SJCRH30 (cell line): ENCODE data around the gene CACNA1C. TPM values are rescaled to one million over a fixed set of nuclear protein-coding genes. Genes with fewer than 3 reads are reported as not detected.

ENCODE experiments used
- DNase-seq, 2 experiments: peaks; one replicate each; pipeline ENCODE4 v3.0.0-alpha.2; 2015 to 2020
- H3K27ac ChIP-seq: fragments of 250-450 bp; sonication (Bioruptor Pico); 2 replicates; pipeline ENCODE4 v1.5.1; 2020; ENCODE audit warnings: mild to moderate bottlenecking, moderate library complexity
- H3K27me3 ChIP-seq: fragments of 250-450 bp; sonication (Bioruptor Pico); 2 replicates; pipeline ENCODE4 v1.5.1; 2020; ENCODE audit warnings: mild to moderate bottlenecking, moderate library complexity
- H3K36me3 ChIP-seq: fragments of 250-450 bp; sonication (Bioruptor Pico); 2 replicates; pipeline ENCODE4 v1.5.1; 2020; ENCODE audit warnings: mild to moderate bottlenecking, moderate library complexity
- H3K4me1 ChIP-seq: fragments of 250-450 bp; sonication (Bioruptor Pico); 2 replicates; pipeline ENCODE4 v1.5.1; 2020; ENCODE audit warnings: mild to moderate bottlenecking, moderate library complexity
- H3K4me3 ChIP-seq: fragments of 250-450 bp; sonication (Bioruptor Pico); 2 replicates; pipeline ENCODE4 v1.5.1; 2020; ENCODE audit warnings: mild to moderate bottlenecking, moderate library complexity
- H3K9me3 ChIP-seq: fragments of 250-450 bp; sonication (Bioruptor Pico); replicated peaks from 2 replicates; pipeline ENCODE4 v1.5.1; 2020; ENCODE audit warnings: mild to moderate bottlenecking, moderate library complexity
- total RNA-seq: library from RNA; depleted of rRNA; stranded (reverse); fragments of >200 nt; shearing (Covaris generic); gene quantifications from 2 replicates; pipeline ENCODE4 v1.2.3, GENCODE V29; 2014

Gene CACNA1C
- total RNA-seq, 1 experiment from 2014 or later: not detected

DNA sequence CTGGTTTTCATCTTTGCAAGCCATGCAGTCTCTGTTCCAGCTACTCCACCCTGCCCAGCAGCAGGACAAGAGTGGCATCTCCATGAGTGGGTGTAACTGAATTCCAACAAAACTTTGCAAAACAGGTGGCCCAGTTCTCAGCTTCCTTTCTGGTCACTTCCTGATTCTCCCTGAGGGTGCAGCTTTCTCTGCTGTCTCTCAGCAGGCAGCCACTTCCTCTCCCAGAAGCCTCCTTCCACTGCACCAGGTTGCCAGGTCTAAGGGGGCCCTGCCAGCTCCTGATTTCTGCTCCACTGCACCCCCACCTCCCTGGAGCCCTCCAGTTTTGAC lies 400.9 kb downstream of the CACNA1C start:
- Histone ChIP-seq H3K27me3 (peaks cover 32% of the 10 kb centered on the region), H3K4me3 (no peak overlapping the region), H3K4me1 (no peaks in the 10 kb centered on the region), H3K36me3 (no peaks in the 10 kb centered on the region), H3K27ac (no peak overlapping the region), H3K9me3 (no peaks in the 10 kb centered on the region)
- DNase-seq: no peak

DNA sequence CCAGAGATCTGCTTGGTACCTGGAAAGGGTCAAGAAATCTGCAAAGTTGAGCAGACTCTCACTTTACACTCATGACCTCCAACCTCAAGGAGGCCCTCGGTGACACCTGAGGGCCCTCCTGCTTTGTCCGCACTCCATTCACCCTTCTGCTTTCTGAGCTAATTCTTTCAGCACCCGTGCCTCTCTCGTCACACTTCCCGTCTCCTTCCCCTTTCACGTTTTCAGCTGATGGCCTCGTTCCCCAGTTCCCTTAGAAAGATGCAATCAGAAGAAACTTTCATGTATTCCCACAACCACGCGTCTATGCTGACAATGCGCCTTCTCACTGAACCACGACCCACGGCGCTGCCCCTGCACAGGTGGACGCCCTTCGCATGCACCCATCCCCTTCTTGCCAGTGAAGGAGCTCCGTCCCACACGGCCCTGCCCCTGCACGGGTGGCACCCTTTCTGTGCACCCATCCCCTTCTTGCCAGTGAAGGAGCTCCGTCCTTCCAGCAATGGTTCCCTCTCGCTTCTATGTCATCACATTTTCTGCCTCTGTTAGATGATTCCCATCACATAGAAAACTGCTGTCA lies 401.9 kb downstream of the CACNA1C start:
- no peak for DNase-seq
- Histone ChIP-seq H3K27ac (no peak overlapping the region), H3K27me3 (peaks cover 28% of the 10 kb centered on the region)

GRCh38 chr12:2455410-2455809 lies 402.6 kb downstream of the CACNA1C start:
- no peak for DNase-seq
- no peak overlapping the region for H3K4me3 ChIP-seq
- no peaks in the 10 kb centered on the region for H3K36me3 ChIP-seq
- peaks cover 28% of the 10 kb centered on the region for H3K27me3 ChIP-seq
- H3K27ac ChIP-seq: no peak overlapping the region
- H3K4me1 ChIP-seq: no peaks in the 10 kb centered on the region
- H3K9me3 ChIP-seq: no peaks in the 10 kb centered on the region

More for the DNA sequence above, 401.9 kb downstream of the CACNA1C start:
- no peak overlapping the region for H3K4me3 ChIP-seq
- H3K4me1 ChIP-seq: no peaks in the 10 kb centered on the region
- no peaks in the 10 kb centered on the region for H3K36me3 ChIP-seq
- no peaks in the 10 kb centered on the region for H3K9me3 ChIP-seq

GRCh38 chr12:2456122-2456812 lies 403.5 kb downstream of the CACNA1C start:
- Histone ChIP-seq H3K4me1 (no peaks in the 10 kb centered on the region), H3K27ac (no peak overlapping the region), H3K36me3 (no peaks in the 10 kb centered on the region), H3K4me3 (no peak overlapping the region), H3K9me3 (no peaks in the 10 kb centered on the region), H3K27me3 (peaks cover 28% of the 10 kb centered on the region)
- no peak for DNase-seq

GRCh38 chr12:2456813-2457186 lies 404.0 kb downstream of the CACNA1C start:
- no peak for DNase-seq
- H3K27me3 ChIP-seq: peaks cover 28% of the 10 kb centered on the region
- H3K27ac ChIP-seq: no peak overlapping the region
- H3K4me3 ChIP-seq: no peak overlapping the region
- H3K4me1 ChIP-seq: no peaks in the 10 kb centered on the region
- H3K9me3 ChIP-seq: no peaks in the 10 kb centered on the region
- H3K36me3 ChIP-seq: no peaks in the 10 kb centered on the region

DNA sequence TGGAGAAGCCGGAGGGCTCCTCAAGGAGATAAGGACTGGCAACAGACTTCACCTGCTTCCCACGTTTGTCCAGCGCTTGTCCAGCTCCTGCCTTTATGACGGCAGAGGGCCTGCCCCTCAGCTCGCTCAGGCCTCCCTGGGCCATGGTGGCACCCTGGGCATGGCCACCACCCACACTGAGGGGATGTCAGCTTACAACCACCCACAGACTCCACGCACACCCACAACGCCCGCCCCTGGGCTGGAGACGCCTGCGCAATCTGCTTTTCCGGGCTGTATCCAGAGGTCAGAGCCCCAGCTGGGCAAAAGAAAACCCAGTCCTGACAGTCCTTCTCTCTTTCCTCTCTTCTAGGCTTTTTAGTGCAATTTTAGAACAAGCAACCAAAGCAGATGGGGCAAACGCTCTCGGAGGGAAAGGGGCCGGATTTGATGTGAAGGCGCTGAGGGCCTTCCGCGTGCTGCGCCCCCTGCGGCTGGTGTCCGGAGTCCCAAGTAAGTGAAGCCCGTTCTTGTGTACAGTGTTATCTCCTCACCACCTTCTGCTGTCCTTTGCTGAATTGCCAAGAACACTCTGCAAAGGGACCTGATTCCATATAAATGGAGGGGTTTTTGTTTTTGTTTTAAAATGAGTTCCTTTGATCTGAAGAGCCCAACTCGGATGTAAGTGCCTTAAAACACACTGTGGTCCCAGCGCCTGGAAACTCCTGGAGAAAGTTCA lies 404.6 kb downstream of the CACNA1C start:
- H3K36me3 ChIP-seq: no peaks in the 10 kb centered on the region
- H3K4me3 ChIP-seq: no peak overlapping the region
- no peaks in the 10 kb centered on the region for H3K4me1 ChIP-seq
- no peak overlapping the region for H3K27ac ChIP-seq
- no peak for DNase-seq
- peaks cover 22% of the 10 kb centered on the region; the same call in 1 of the 2 replicates for H3K27me3 ChIP-seq
- no peaks in the 10 kb centered on the region for H3K9me3 ChIP-seq

GRCh38 chr12:2457933-2458414 lies 405.2 kb downstream of the CACNA1C start:
- H3K27ac ChIP-seq: no peak overlapping the region
- H3K27me3 ChIP-seq: peaks cover 16% of the 10 kb centered on the region; the same call in 1 of the 2 replicates
- H3K4me1 ChIP-seq: no peaks in the 10 kb centered on the region
- DNase-seq: no peak
- no peaks in the 10 kb centered on the region for H3K36me3 ChIP-seq
- no peaks in the 10 kb centered on the region for H3K9me3 ChIP-seq
- H3K4me3 ChIP-seq: no peak overlapping the region

- no peak overlapping the region for H3K27ac ChIP-seq
- no peaks in the 10 kb centered on the region for H3K36me3 ChIP-seq
These were observed 407.4 kb downstream of the CACNA1C start for GRCh38 chr12:2460051-2460670.

GRCh38 chr12:2461046-2461445 lies 408.3 kb downstream of the CACNA1C start:
- no peak overlapping the region for H3K27ac ChIP-seq
- no peak overlapping the region for H3K4me3 ChIP-seq
- H3K36me3 ChIP-seq: no peaks in the 10 kb centered on the region
- no peak for DNase-seq
- H3K4me1 ChIP-seq: no peaks in the 10 kb centered on the region
- H3K27me3 ChIP-seq: peaks cover 19% of the 10 kb centered on the region
- H3K9me3 ChIP-seq: no peaks in the 10 kb centered on the region

More at GRCh38 chr12:2460051-2460670, 407.4 kb downstream of the CACNA1C start:
- H3K4me3 ChIP-seq: no peak overlapping the region
- DNase-seq: no peak
- H3K4me1 ChIP-seq: no peaks in the 10 kb centered on the region
- H3K9me3 ChIP-seq: no peaks in the 10 kb centered on the region
- peaks cover 13% of the 10 kb centered on the region for H3K27me3 ChIP-seq

- DNase-seq: no peak
- H3K9me3 ChIP-seq: no peaks in the 10 kb centered on the region
- no peaks in the 10 kb centered on the region for H3K4me1 ChIP-seq
- no peak overlapping the region for H3K27ac ChIP-seq
- no peak overlapping the region for H3K4me3 ChIP-seq
- no peaks in the 10 kb centered on the region for H3K36me3 ChIP-seq
- H3K27me3 ChIP-seq: peaks cover 25% of the 10 kb centered on the region
These were observed 408.9 kb downstream of the CACNA1C start for GRCh38 chr12:2461645-2462044.

DNA sequence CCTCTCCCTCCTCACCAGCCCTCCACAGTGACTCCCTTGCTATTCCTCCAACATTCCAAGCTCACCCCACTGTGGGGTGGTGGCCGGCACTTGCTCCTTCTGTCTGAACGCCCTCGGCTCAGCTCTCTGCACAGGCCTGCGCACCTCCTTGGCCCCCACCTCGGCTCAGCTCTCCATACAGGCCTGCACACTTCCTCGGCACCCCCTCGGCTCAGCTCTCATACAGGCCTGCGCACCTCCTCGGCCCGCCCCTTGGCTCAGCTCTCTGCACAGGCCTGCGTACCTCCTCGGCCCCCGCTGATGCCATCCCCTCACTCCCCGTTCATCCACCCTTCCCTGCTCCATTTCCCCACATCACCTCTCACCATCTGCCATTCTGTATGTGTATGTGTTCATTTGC lies 409.3 kb downstream of the CACNA1C start:
- Histone ChIP-seq H3K36me3 (no peaks in the 10 kb centered on the region), H3K9me3 (no peaks in the 10 kb centered on the region), H3K27ac (no peak overlapping the region), H3K27me3 (peaks cover 25% of the 10 kb centered on the region), H3K4me1 (no peaks in the 10 kb centered on the region), H3K4me3 (no peak overlapping the region)
- DNase-seq: no peak

DNA sequence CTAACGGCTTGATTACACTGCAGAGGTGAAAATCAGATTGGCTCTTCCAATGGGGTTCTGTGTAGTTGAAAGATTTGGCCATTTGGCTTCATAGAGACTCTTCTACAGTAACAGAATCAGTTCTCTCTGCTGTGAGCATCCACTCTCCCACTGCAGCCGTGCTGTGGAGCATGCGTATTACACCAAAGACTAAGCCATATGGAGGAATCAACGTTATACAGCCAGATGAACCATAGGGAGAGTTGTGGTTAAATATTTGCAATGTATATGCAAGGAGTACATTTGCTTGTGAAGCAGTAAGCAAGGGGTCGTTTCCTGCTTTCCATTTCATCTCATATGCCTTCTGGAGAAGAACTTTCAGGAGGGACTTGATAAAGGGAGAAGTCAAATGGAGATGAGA lies 410.9 kb downstream of the CACNA1C start:
- H3K4me3 ChIP-seq: no peak overlapping the region
- H3K36me3 ChIP-seq: no peaks in the 10 kb centered on the region
- no peak for DNase-seq
- H3K27me3 ChIP-seq: peaks cover 37% of the 10 kb centered on the region
- H3K4me1 ChIP-seq: no peaks in the 10 kb centered on the region
- H3K9me3 ChIP-seq: no peaks in the 10 kb centered on the region
- no peak overlapping the region for H3K27ac ChIP-seq

DNA sequence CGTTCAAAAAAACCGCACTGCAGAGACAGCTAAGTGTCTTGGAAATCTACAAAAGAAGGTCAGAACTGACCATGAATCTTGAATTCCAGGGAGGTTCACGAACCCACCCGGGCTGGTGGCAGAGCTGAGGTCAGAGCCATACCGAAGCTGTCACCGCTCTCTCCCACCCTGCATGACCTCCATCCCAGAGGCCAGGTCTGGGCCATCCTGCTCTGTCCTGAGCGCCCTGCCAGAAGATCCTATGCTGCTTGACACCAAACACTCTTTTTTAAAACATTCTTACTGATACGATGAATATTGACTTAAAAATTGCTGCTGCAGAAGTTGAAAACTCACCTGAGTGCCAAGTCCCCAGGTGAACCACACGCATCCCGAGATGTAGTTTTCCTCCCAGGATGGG lies 412.9 kb downstream of the CACNA1C start:
- no peak overlapping the region for H3K4me3 ChIP-seq
- no peaks in the 10 kb centered on the region for H3K9me3 ChIP-seq
- no peak for DNase-seq
- H3K27me3 ChIP-seq: peaks cover 37% of the 10 kb centered on the region
- H3K4me1 ChIP-seq: no peaks in the 10 kb centered on the region
- no peaks in the 10 kb centered on the region for H3K36me3 ChIP-seq
- H3K27ac ChIP-seq: no peak overlapping the region

GRCh38 chr12:2466211-2466610 lies 413.4 kb downstream of the CACNA1C start:
- no peak overlapping the region for H3K4me3 ChIP-seq
- no peak for DNase-seq
- H3K27ac ChIP-seq: no peak overlapping the region
- H3K36me3 ChIP-seq: no peaks in the 10 kb centered on the region
- H3K9me3 ChIP-seq: no peaks in the 10 kb centered on the region
- no peaks in the 10 kb centered on the region for H3K4me1 ChIP-seq
- peaks cover 37% of the 10 kb centered on the region for H3K27me3 ChIP-seq
